Measurements from ENCODE around the gene CFAP61.

CFAP61 gene

GRCh38 chr20:20143646-20144045, 91.3 kb downstream of the CFAP61 start:
- no peak overlapping the region for H3K4me3 ChIP-seq (ENCODE audit: low read depth, low read length)
- DNase-seq (ENCODE audit: low read depth, low spot score), result no peak
- no peak for TF ChIP-seq CTCF (IDR thresholded peaks at IDR 0.05; ENCODE audit: low read depth, low read length)
- in situ Hi-C loops (cut with HindIII; ENCODE audit: low sequenced_read_pairs), result no loop called here

DNA sequence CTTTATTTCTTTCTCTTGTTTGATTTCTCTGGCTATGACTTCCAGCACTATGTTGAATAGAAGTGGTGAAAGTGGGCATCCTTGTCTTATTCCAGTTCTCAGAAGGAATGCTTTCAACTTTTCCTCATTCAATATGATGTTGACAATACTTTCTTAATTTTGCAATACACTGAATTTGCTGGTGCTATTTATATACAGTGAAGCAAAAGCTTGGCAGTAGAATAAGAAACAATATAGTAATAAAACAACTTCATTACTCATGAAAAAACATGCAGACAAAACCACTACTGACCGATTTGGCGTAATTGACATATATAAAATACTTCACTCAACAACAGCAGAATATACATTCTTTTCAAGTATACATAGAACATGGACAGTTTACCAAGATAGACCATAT, 96.4 kb downstream of the CFAP61 start:
- in situ Hi-C loops (cut with HindIII; ENCODE audit: low sequenced_read_pairs), result no loop called here
- H3K4me3 ChIP-seq (ENCODE audit: low read depth, low read length), result no peak overlapping the region
- DNase-seq (ENCODE audit: low read depth, low spot score), result no peak
- no peak for TF ChIP-seq CTCF (IDR thresholded peaks at IDR 0.05; ENCODE audit: low read depth, low read length)

- DNase-seq (ENCODE audit: low read depth, low spot score), result no peak
- in situ Hi-C loops (cut with HindIII; ENCODE audit: low sequenced_read_pairs), result no loop called here
- TF ChIP-seq CTCF (IDR thresholded peaks at IDR 0.05; ENCODE audit: low read depth, low read length), result no peak
- no peak overlapping the region for H3K4me3 ChIP-seq (ENCODE audit: low read depth, low read length)
Measured at GRCh38 chr20:20150241-20150640, 97.9 kb downstream of the CFAP61 start.

- no peak for DNase-seq (ENCODE audit: low read depth, low spot score)
- TF ChIP-seq CTCF (IDR thresholded peaks at IDR 0.05; ENCODE audit: low read depth, low read length), result no peak
- in situ Hi-C loops (cut with HindIII; ENCODE audit: low sequenced_read_pairs), result no loop called here
- no peak overlapping the region for H3K4me3 ChIP-seq (ENCODE audit: low read depth, low read length)
Measured at GRCh38 chr20:20160520-20160919, 108.2 kb downstream of the CFAP61 start.

DNA sequence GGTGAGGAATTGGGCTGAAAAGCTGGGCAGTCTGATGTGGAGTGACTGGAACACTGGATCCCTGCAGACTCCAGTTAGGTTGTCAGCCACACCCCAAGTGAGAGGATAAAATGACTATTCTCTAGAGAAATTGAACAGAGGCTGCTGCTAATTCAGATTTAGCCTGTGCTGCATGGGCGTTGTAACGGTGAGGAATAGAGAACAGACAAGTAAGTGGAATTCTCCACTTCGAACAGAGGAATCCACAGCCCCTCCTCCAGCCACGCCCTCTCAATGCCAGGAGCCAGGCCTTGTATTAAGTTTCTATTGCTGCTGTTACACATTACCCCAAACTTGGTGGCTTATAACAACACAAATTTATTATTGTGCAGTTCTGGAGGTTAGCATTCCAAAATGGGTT, 109.3 kb downstream of the CFAP61 start:
- no peak for TF ChIP-seq CTCF (IDR thresholded peaks at IDR 0.05; ENCODE audit: low read depth, low read length)
- in situ Hi-C loops (cut with HindIII; ENCODE audit: low sequenced_read_pairs), result no loop called here

GRCh38 chr20:20167698-20168097, 115.4 kb downstream of the CFAP61 start:
- no peak for DNase-seq (ENCODE audit: low read depth, low spot score)
- in situ Hi-C loops (cut with HindIII; ENCODE audit: low sequenced_read_pairs), result no loop called here
- TF ChIP-seq CTCF (IDR thresholded peaks at IDR 0.05; ENCODE audit: low read depth, low read length), result no peak
- H3K4me3 ChIP-seq (ENCODE audit: low read depth, low read length), result no peak overlapping the region

More for the DNA sequence above, 109.3 kb downstream of the CFAP61 start:
- H3K4me3 ChIP-seq (ENCODE audit: low read depth, low read length), result no peak overlapping the region
- DNase-seq (ENCODE audit: low read depth, low spot score), result no peak

DNA sequence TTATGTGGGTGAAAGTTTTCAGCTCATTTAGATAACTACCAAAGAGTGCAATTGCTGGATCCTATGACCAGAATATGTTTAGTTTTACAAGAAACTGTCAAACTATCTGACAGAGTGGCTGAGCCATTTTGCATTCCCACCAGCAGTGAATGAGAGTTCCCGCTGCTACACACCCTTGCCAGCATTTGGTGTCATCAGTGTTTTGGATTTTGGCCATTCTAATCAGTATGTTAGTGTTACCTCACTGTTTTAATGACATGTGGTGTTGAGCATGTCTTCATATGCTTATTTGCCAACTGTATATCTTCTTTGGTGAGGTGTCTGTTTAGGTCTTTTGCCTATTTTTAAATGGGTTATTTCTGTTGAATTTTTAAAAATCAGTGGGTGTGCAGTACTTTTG, 120.9 kb downstream of the CFAP61 start:
- no peak for DNase-seq (ENCODE audit: low read depth, low spot score)
- in situ Hi-C loops (cut with HindIII; ENCODE audit: low sequenced_read_pairs), result no loop called here
- H3K4me3 ChIP-seq (ENCODE audit: low read depth, low read length), result no peak overlapping the region
- TF ChIP-seq CTCF (IDR thresholded peaks at IDR 0.05; ENCODE audit: low read depth, low read length), result no peak

Data from astrocyte of the spinal cord (primary cell).